NCI-H774 (cell line): ENCODE results near the gene PKP3.
"Not testable (repeated sequence)": the region's sequence is repeated elsewhere in the genome, so short reads cannot be mapped to it uniquely, and the experiment has no call there.

ENCODE experiments used
- DNase-seq: peaks from one replicate; lab custom pipeline; 2025; lab: John Stamatoyannopoulos, UW

The PKP3 gene

DNA sequence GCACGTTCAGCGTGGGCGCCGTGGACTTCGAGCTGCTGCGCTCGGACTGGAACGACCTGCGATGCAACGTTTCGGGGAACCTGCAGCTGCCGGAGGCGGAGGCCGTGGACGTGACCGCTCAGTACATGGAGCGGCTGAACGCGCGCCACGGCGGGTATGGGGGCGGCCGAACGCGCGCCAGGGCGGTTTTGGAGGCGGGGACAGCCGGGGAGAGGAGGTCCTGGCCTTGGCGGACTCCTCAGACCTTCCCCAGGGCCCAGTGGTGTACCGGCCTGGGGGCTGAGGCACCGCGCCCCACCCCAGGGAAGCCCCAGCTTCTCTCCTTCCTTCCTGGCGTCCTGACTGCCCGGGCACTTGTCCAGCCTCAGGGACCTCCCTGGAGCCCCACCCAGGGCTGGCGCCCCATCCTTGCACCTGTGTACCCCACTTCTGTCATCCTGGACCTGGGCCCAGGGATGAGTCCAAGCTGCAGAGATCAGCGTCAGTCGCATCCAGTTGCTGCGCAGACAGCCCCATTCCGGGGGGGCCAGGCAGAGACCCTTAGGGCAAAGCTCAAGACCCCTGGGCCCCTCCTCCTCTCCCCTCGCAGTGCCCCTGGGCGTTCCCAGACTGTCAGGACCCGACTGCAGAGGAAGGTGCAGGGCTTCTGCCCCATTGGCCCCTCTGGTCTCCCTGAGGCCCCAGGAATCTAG is 16.7 kb upstream of the PKP3 start:
- DNase-seq: no peak

DNA sequence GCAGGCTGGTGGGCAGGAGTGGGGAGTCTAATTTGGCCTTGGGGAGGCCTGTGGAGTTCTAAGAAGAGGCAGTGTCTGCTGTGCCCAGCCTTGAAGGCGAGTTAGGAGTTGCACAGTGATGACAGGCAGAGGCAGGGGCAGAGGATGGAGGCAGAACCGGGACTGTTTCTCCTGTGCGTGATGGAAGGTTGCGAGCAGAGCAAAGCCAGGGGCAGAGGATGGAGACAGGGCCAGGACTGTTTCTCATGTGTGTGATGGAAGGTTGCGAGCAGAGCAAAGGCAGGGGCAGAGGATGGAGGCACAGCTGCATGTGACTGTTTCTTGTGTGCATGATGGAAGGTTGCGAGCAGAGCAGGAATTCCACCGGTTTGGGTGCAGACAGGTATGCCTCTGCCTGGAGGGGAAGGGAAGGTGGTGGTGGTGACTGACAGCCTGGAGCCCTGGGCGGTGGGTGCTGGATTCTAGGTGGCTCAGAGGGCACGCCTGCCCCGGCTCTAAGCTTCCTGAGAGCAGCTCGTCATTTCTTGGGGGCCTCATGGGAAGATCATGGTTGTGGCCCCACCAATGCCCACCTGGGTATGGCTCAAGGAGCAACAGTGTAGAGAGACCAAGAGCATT is 16.0 kb upstream of the PKP3 start:
- no peak for DNase-seq

DNA sequence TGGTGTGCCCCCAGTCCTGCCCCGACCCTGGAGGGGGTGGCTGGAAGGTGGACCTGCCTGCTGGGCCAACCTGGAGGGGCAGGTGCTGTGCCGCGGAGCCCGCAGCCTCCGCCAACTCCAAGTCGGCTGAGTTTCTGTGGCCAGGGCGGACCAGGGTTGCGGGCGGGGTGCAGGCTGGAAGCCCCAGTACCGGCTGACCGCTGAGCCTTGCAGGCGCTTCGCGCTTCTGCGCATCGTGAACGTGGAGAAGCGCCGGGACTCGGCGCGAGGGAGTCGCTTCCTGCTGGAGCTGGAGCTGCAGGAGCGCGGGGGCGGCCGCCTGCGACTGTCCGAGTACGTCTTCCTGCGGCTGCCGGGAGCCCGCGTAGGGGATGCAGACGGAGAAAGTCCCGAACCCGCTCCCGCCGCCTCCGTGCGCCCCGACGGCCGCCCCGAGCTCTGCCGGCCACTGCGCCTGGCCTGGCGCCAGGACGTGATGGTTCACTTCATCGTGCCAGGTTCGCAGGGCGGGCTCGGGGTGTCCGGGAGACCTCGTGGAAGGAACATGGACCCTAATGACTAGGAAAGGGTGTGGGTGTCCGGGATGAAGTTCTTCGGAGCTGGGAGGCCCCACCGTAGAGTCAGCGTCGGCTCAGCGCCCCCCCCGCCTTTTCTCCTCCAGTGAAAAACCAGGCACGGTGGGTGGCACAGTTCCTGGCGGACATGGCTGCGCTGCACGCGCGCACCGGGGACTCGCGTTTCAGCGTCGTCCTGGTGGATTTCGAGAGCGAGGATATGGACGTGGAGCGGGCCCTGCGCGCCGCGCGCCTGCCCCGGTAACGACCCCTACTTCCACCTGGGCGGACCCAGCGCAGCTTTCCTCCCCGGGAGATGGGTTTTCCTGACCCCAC is 14.6 kb upstream of the PKP3 start:
- no peak for DNase-seq

DNA sequence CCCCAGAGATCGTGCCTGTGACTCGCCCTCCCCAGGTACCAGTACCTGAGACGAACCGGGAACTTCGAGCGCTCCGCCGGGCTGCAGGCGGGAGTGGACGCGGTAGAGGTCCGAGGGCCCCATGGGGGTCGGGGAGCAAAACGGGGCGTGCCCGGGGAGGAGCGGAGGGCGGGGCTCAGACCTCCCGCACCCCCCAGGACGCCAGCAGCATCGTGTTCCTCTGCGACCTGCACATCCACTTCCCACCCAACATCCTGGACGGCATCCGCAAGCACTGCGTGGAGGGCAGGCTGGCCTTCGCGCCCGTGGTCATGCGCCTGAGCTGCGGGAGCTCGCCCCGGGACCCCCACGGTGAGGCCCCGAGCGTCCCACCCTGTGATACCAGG is 13.9 kb upstream of the PKP3 start:
- DNase-seq: no peak

DNA sequence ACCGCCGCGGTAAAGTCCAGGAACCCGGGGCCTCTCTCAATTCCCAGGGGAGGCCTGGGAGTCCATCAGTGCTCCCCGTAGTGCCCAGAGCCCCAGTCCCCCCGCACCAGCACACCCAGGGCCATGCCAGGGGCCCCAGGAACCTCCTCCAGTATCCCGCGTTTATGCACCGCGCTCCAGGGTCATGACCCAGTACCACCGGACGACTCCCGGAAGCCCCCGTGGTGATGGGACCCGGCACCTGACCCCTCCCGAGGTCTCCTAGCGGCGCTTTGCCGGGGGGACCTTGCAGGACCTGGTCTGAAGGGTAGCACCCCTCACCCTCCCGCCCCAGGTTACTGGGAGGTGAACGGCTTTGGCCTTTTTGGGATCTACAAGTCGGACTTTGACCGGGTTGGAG is 13.5 kb upstream of the PKP3 start:
- no peak for DNase-seq

DNA sequence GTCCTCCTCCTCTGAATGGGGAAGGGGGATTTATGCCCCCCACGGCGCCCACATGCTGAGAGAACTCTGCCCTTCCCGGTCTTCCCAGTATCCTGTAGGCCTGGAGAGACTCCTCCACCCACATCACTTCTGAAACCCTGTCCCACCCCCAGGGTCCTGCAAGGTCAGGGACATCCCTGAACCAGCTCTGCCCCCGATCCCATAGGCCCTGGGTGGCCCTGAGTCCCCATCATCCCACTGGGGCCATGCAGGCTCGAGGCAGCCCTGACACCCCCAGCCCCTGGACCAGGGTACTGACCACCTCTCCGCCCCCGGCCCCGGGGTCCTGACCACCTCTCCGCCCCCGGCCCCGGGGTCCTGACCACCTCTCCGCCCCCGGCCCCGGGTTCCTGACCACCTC is 13.0 kb upstream of the PKP3 start:
- DNase-seq: no peak

DNA sequence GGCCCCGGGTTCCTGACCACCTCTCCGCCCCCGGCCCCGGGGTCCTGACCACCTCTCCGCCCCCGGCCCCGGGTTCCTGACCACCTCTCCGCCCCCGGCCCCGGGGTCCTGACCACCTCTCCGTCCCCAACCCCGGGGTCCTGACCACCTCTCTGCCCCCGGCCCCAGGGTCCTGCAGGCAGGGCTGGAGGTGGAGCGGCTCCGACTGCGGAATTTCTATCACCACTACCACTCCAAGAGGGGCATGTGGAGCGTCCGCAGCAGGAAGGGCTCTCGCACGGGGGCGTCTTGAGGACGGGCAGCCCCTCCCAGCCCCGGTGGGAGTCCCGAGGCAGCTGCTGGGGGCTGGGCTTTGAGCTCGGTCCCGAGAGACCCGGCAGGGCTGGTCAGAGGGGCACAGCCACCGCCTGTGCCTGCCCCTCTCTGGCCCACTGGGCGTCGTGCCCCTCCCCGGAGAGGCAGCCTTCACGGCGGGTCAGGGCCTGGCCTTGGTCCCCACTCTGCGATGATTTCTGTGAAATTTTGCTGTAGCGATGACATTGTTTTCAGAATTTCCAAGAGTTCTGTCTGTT is 12.4 kb upstream of the PKP3 start:
- DNase-seq: no peak

DNA sequence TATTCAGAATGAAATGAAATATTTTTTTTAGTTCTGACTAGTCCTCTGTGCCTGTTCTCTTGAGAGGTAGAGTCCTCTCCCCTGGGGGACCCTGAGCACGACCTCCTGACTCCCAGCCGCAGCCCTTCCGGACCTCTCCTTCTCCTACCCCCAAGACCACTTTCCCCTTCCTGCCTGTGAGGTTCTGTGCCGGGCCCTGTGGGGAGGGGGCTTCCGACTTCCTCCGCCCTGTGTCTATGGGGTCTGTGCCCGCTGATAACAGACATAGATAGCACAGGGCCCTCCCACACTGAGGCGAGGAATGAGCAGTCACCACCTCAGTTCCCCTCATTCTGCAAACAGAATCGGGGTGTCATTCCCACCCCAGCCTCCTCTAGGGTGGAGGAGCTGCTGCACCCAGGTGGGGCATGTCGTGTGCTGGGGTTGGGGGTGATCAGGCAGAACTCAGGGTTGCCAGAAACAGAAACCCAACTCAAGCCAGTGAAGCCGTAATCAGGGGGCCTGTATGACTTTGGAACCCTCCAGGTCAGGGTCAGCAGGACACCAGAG is 11.9 kb upstream of the PKP3 start:
- DNase-seq: no peak

DNA sequence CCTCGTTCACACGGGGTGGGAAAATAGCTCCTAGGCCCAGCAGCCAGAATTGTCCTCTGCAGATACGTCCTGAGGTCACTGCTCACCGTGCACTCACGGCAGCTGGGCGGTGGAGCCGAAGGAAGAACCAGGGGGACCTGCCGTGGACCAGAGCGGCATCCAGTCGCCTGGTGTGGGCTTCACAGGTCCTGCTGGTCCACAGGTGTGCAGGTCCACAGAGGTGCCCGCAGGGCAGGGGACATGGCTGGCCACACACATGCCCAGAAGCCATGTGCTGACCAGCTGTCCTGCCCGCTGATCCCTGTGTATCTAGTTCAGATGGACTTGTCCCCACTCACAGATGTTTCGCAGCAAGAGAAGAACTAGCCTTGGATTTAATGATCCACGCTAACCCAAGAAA is 10.6 kb upstream of the PKP3 start:
- DNase-seq: no peak

DNA sequence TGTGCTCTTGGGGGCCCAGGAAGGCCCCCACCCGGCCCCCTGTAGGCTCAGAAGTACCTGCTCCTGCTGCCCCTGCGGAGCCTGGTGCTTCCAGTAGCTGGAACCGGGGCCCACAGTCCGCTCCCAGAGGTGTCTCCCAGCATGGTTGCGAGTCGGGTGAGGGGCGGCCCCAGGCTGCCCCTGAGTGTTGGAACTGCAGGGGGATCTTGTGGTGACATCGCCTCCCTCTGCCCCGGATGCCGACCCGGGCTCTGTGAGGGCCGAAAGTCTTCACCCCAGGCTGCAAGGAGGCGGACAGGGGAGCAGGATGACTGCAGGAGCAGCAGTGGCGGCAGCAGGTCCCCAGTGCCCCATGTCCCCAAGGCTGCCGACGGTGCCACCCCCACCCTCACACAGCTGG is 9.5 kb upstream of the PKP3 start:
- no peak for DNase-seq

DNA sequence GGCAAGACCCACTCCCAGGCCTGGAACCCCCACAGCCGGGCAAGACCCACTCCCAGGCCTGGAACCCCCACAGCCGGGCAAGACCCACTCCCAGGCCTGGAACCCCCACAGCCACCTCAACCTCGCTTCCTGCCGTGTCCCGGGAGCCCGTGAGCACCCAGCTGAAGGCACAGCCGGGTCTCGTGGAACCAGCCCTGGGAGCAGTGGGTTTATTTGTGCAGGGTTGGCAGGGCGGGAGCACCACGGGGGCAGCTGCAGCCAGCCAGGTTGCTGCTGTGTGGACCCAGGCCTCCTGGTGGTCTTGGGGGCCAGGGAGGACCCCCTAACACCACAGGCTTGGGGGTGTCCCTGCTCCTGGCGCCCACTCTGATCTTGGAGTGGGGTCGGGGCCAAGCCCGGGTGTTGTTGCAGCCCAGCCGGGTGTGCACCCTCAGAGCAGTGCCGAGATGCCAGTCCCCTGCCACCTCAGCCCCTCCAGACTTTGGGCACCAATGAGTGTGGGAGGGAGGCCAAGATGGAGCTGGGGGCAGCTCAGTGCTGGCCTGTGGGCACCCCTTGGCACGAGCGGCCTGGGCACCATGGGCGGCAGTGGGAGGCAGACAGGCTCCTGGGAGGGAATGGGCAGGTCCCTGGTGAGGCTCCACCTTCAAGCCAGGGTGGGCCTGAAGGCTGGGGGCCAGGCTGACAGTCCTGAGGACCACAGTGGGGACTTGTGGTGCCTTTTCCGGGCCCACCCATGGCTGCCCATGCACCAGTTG is 8.2 kb upstream of the PKP3 start:
- no peak for DNase-seq

DNA sequence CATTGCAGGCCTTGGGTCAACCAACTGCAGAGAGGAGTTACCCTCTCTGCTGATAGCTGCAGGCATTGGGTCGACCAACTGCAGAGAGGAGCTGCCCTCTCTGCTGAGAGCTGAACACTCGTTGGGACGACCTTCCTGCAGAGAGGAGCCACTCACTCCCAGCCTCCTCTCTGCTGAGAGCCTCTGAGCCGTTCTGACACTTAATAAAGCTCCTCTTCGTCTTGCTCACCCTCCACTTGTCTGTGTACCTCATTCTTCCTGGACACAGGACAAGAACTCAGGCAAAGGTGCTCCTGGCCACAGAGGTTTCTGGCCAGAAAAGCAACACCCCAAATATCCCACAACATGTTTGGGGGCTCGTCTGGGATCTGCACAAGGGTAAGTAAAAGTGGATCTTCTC is 7.5 kb upstream of the PKP3 start:
- DNase-seq: no peak

DNA sequence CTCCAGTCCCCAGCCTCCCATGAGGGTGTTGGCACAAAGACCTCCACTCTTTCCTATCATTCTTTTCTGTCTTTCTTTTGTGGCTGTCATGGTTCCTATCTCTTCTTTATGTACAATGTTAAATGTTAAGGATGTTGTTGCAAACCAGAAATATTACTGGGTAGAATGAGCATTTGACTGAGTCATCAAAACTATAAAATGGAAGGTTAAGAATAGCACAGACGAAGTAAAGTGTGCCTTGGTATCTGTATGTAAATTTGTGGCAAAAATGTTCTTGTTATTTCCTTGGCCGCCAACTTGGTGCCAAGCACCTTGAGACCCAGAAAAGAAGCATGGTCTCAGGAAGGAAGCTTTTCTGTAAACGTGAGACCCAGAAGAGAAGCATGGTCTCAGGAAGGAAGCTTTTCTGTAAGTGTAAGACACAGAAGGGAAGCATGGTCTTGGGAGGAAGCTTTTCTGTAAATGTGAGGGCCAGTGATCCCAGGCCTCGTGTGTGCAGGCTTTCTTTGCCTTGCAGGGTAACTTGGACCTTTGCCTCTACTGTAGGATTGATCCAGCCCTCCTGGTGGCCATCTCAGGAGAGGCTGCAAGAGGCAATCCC is 6.7 kb upstream of the PKP3 start:
- DNase-seq: no peak

DNA sequence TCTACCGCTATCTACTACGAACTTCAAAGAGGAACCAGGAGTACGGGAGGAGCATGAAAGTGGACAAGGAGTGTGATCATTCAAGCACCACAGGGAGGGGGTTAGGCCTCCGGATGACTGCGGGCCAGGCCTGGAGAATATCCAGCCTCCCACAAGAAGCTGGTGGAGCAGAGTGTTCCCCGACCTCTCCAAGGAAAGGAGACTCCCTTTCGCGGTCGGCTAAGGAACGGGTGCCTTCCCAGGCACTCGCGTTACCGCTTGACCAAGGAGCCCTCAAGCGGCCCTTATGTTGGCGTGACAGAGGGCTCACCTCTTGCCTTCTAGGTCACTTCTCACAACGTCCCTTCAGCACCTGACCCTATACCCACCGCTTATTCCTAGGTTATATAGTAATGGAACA is 4.6 kb upstream of the PKP3 start:
- DNase-seq: not testable (repeated sequence)

DNA sequence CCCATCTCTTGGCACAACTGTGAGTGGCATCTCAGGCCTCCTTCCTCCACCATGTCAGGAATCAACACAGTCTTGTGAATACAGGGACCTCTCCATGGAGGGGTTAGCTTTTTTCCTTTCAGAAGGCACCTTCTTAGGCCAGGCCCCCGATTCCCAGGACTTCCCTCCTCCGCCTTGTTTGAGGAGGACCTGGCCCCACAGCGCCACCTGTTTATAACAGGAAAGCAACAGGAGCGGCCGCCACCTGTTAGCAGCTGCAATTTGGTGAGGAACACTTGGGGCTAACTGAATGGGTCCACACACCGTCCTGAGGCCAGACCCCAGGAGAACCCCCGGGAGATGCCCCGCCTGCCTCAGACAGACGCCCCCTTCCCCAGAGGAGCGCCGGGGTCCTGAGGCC is 3.8 kb upstream of the PKP3 start:
- DNase-seq: peak; percentile 16

DNA sequence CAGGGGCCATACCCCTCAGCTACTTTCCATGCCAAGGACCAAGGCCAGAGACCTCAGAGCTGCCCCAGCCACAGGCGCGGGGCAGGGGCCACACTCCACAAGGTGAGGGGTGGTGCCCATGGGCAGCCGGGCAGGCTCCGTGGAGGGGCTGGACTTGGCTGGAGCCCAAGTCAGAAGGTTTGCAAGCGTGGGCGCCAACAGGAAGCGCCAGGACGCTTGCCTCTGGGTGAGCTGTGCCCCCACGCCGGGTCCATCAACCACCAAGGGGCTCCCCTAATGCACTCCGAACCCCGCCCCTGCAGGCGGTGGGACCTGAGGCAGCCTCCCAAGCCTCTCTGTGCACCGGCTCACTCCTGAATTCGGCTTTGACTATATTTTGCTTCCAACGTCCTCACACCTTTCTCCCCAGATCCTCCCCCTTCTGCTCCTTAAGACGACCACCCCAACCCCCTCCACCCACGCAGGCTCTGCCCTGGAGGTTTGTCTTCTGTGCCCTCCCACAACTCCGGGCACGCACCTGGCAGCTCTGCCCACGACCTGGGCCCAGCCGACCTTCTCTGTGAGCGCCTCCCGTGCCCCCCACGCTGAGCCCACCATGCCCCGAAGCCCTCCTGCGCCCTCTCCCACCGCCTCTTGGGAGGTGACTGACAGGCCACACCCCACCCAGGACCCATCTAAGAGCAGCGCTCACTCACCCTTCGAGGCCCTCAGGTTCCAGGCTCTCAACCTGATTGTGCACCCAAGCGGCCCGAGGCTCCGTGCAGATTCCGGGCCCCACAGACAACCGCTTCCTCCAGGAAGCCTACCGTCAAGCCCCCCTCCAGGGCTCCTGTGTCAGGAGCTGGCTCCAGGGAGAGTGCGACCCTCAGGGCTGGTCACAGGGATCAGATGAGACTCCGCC is 2.6 kb upstream of the PKP3 start:
- DNase-seq: no peak

DNA sequence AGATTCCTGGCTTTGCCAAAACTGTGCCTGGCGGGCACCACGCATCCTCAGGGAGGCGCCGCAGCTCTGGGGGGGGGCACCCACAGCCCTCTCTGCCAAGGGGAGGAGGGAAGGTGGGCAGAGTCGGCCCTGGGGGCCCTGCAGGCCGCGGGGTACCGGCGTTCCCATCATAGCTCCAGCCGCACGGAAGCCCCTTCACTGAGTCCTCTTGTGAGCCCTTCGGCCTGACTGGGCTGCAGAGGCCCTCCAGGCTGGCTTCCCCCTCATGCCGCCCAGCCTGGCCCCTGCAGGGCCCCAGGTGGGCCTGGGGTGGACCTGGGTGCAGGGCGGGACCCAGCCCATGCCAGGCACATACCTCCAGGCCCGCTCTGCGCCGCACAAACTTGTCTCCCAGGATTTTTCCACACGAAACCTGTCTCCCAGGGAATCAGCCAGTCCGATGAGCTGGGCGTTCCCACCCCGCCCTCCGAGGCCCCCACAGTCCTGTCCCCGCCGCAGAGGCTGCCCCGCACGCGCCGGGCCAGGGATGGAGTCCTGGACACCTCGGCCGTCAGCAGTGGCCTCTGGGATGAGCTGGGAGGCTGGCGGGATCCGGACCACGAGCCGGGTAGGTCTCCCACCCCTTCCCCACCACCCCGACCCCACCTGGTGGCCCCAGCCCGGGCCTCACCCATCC is 1.8 kb upstream of the PKP3 start:
- DNase-seq: no peak

DNA sequence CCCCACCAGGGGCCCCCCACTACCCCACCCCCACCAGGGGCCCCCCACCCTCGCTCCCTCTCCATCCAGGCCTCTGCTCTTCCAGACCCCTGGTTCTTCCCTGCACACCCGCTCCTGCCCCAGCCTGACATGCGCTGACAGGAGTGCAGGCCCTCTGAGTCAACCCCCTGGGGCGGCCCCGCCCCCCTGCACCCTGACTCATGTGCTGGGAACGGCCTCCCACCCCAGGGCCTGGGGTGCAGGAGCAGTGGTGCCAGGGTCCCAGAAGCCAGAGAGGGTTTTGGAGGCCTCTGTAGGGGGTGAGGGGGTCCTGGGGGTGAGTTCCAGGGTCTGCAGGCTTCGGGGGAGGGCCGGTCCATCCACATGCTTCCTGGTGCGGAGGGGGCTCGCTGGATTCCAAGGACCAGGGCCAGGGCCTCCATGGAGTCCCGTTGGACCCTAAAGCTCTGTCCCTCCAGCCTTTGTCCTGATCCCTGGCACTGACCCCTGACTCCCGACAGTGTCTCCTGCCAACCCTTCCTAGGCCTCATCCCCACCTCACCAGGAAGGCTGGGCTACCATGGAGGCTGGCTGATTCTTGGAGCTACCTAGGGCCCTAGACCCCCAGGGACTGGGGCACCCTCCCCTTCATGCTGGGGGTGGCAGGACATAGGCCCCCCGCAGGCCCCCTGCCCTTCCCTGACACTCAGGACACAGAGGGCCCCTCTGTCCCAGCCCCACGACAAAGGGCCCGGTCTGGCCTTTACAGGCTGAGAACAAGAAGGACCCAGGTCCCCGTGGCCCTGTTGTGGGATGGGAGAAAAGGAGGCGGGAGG is 583 bp upstream of the PKP3 start:
- DNase-seq: no peak
